UCSD-AML1 (cell line): ENCODE measurements around the gene SPDL1.

Source experiments
- DNase-seq: peaks from one replicate; lab custom pipeline; 2025; ENCODE audit not compliant: unreplicated experiment; lab: John Stamatoyannopoulos, UW

The SPDL1 gene

GRCh38 chr5:169583424-169584220 is at the start of gene SPDL1:
Gene SPDL1, plus strand, starts transcription at chr5:169583773. Its CDS starts 4,644 bp downstream, at chr5:169588417.
- peak; percentile 95 for DNase-seq

- DNase-seq = no peak
Observed at GRCh38 chr5:169534311-169534880, 49.2 kb upstream of the SPDL1 start.

- DNase-seq = no peak
Observed at GRCh38 chr5:169534939-169535338, 48.6 kb upstream of the SPDL1 start.

GRCh38 chr5:169538944-169539343 is 44.6 kb upstream of the SPDL1 start:
- no peak for DNase-seq

- no peak for DNase-seq
Observed at GRCh38 chr5:169542811-169543210, 40.8 kb upstream of the SPDL1 start.

GRCh38 chr5:169544264-169544950 is 39.2 kb upstream of the SPDL1 start:
- no peak for DNase-seq

- DNase-seq = no peak
Observed at GRCh38 chr5:169545762-169546161, 37.8 kb upstream of the SPDL1 start.

- no peak for DNase-seq
Observed at GRCh38 chr5:169546346-169546745, 37.2 kb upstream of the SPDL1 start.

- DNase-seq = no peak
Observed at GRCh38 chr5:169547508-169547907, 36.1 kb upstream of the SPDL1 start.

- no peak for DNase-seq
Observed at GRCh38 chr5:169548315-169548714, 35.3 kb upstream of the SPDL1 start.

- DNase-seq = no peak
Observed at GRCh38 chr5:169549453-169550100, 34.0 kb upstream of the SPDL1 start.

- no peak for DNase-seq
Observed at GRCh38 chr5:169550227-169550626, 33.3 kb upstream of the SPDL1 start.

- DNase-seq = no peak
Observed at GRCh38 chr5:169551146-169551545, 32.4 kb upstream of the SPDL1 start.

GRCh38 chr5:169551696-169552095 is 31.9 kb upstream of the SPDL1 start:
- DNase-seq = no peak

GRCh38 chr5:169554251-169554650 is 29.3 kb upstream of the SPDL1 start:
- no peak for DNase-seq

- no peak for DNase-seq
Observed at GRCh38 chr5:169557838-169558237, 25.7 kb upstream of the SPDL1 start.

GRCh38 chr5:169561893-169562292 is 21.7 kb upstream of the SPDL1 start:
- DNase-seq = no peak

- DNase-seq = no peak
Observed at GRCh38 chr5:169563369-169563768, 20.2 kb upstream of the SPDL1 start.

GRCh38 chr5:169566202-169566601 is 17.4 kb upstream of the SPDL1 start:
- DNase-seq = no peak

- DNase-seq = no peak
Observed at GRCh38 chr5:169567079-169567478, 16.5 kb upstream of the SPDL1 start.

GRCh38 chr5:169569513-169569912 is 14.1 kb upstream of the SPDL1 start:
- no peak for DNase-seq

- no peak for DNase-seq
Observed at GRCh38 chr5:169571355-169571754, 12.2 kb upstream of the SPDL1 start.
